HCT116 (cell line): ENCODE results near the gene ASAP3. TPM values are rescaled to one million over a fixed set of nuclear protein-coding genes. Genes with fewer than 3 reads are reported as not detected.

Experiments
- ATAC-seq: fragments of 200-7000 bp; cut with Tn5 transposase; 2 replicates; pipeline ENCODE4 v1.9.1; 2020; ENCODE audit warnings: mild to moderate bottlenecking, moderate library complexity
- BruUV-seq: library from RNA; stranded (reverse); fragments of 400-500 nt; replicated peaks from 2 replicates; lab custom pipeline; 2021; lab: Mats Ljungman, UMichigan
- CTCF ChIA-PET: fragments of 300-600 bp; sonication (Branson Sonifier 250); formaldehyde crosslinking; loops from one replicate; lab custom pipeline; 2021; ENCODE audit warnings: antibody characterized with exemption; lab: Charles Lee
- POLR2A ChIA-PET: fragments of 300-600, 350-600 bp; sonication (Branson Sonifier 250); formaldehyde crosslinking; loops from one replicate; lab custom pipeline; 2021; ENCODE audit warnings: antibody characterized with exemption; lab: Charles Lee
- RAD21 ChIA-PET, 2 experiments: fragments of 300-600 bp; sonication (Branson Sonifier 250); formaldehyde crosslinking; loops; one replicate each; lab custom pipeline; 2023; ENCODE audit warnings: low total read pairs in 2 of 2; ENCODE audit not compliant: uncharacterized antibody in 2 of 2, unreplicated experiment in 2 of 2, low non-redundant PET in 1 of 2; lab: Charles Lee
- DNase-seq: peaks from one replicate; pipeline ENCODE4 v3.0.0-alpha.2; 2010; ENCODE audit warnings: low read depth, low spot score
- H2AFZ ChIP-seq: fragments of 200-600 bp; shearing (Covaris generic), sonication (generic); 2 replicates; pipeline ENCODE4 v1.6.1; 2017; ENCODE audit warnings: low read depth, mixed run types, mixed read lengths, antibody characterized with exemption, low read length; ENCODE audit not compliant: poor library complexity, severe bottlenecking
- H3K27ac ChIP-seq: 2 replicates; pipeline ENCODE4 v1.5.1; 2012; ENCODE audit warnings: low read depth, low read length
- H3K27me3 ChIP-seq: fragments of 200-600 bp; sonication (generic); 2 replicates; pipeline ENCODE4 v1.6.1; 2016; ENCODE audit warnings: mixed run types, low read length, mixed read lengths; ENCODE audit not compliant: insufficient read depth
- H3K36me3 ChIP-seq, 2 experiments: fragments of 200-500 bp in 1 of 2; fragments of 200-600 bp in 1 of 2; sonication (Bioruptor generic) in 1 of 2; sonication (generic) in 1 of 2; 2 replicates each; pipeline versions ENCODE4 v1.5.1 to v1.6.1; 2014 to 2016; ENCODE audit warnings: low read length in 2 of 2, inconsistent platforms in 1 of 2, mixed read lengths in 1 of 2, mixed run types in 1 of 2; ENCODE audit not compliant: insufficient read depth in 2 of 2, control insufficient read depth in 1 of 2
- H3K4me1 ChIP-seq, 2 experiments: fragments of 200-600 bp in 1 of 2; sonication (generic) in 1 of 2; 2 replicates each; pipeline versions ENCODE4 v1.5.1 to v1.6.1; 2012 to 2017; ENCODE audit warnings: low read length in 2 of 2, inconsistent platforms in 1 of 2, mild to moderate bottlenecking in 1 of 2, mixed read lengths in 1 of 2, mixed run types in 1 of 2, moderate library complexity in 1 of 2; ENCODE audit not compliant: insufficient read depth in 2 of 2, control insufficient read depth in 1 of 2
- H3K4me2 ChIP-seq: fragments of 200-600 bp; sonication (generic); 2 replicates; pipeline ENCODE4 v1.6.1; 2017; ENCODE audit warnings: mixed run types, low read length, mixed read lengths
- H3K4me3 ChIP-seq, 2 experiments: fragments of 200-600 bp in 1 of 2; sonication (generic) in 1 of 2; replicated peaks in 1 of 2; 2 replicates each; pipeline ENCODE4 v1.5.1; 2011 to 2016; ENCODE audit warnings: low read length in 2 of 2, control low read depth in 1 of 2, low read depth in 1 of 2, mild to moderate bottlenecking in 1 of 2, mixed read lengths in 1 of 2, mixed run types in 1 of 2
- H3K79me2 ChIP-seq: fragments of 200-600 bp; sonication (generic); 2 replicates; pipeline ENCODE4 v1.6.1; 2017; ENCODE audit warnings: mild to moderate bottlenecking, mixed run types, low read length, moderate library complexity, mixed read lengths; ENCODE audit not compliant: insufficient read depth
- H3K9ac ChIP-seq: fragments of 200-600 bp; sonication (generic); 2 replicates; pipeline ENCODE4 v1.6.1; 2016; ENCODE audit warnings: low read length, mixed read lengths
- H3K9me2 ChIP-seq: fragments of 200-600 bp; sonication (generic), shearing (Covaris generic); 2 replicates; pipeline ENCODE4 v1.6.1; 2017; ENCODE audit warnings: mixed run types, mild to moderate bottlenecking, moderate library complexity; ENCODE audit not compliant: insufficient read depth
- H3K9me3 ChIP-seq, 2 experiments: fragments of 200-500 bp in 1 of 2; fragments of 200-600 bp in 1 of 2; sonication (Bioruptor generic) in 1 of 2; sonication (generic) in 1 of 2; 2 replicates each; pipeline ENCODE4 v1.6.1; 2014 to 2017; ENCODE audit warnings: low read length in 2 of 2, mixed read lengths in 2 of 2, inconsistent platforms in 1 of 2, low read depth in 1 of 2, mild to moderate bottlenecking in 1 of 2, mixed run types in 1 of 2, moderate library complexity in 1 of 2; ENCODE audit not compliant: control insufficient read depth in 1 of 2, insufficient read depth in 1 of 2
- H4K20me1 ChIP-seq: fragments of 200-600 bp; sonication (generic), shearing (Covaris generic); 2 replicates; pipeline ENCODE4 v1.6.1; 2017; ENCODE audit warnings: mixed run types, mild to moderate bottlenecking, moderate library complexity; ENCODE audit not compliant: insufficient read depth
- EGR1 ChIP-seq: IDR thresholded peaks from 2 replicates; pipeline ENCODE4 v1.6.1; 2012; ENCODE audit warnings: low read depth
- ELF1 ChIP-seq: IDR thresholded peaks from 2 replicates; pipeline ENCODE4 v1.6.1; 2012; ENCODE audit warnings: low read depth, borderline replicate concordance
- FOSL1 ChIP-seq: IDR thresholded peaks from 2 replicates; pipeline ENCODE4 v1.6.1; 2012; ENCODE audit warnings: low read depth
- JUND ChIP-seq: IDR thresholded peaks from 2 replicates; pipeline ENCODE4 v1.6.1; 2012
- POLR2A ChIP-seq: IDR thresholded peaks from 2 replicates; pipeline ENCODE4 v1.7.0; 2011; ENCODE audit warnings: borderline replicate concordance; ENCODE audit not compliant: insufficient read depth, insufficient read length; ENCODE audit errors: extremely low read depth
- RAD21 ChIP-seq: IDR thresholded peaks from 2 replicates; pipeline ENCODE4 v1.6.1; 2012; ENCODE audit warnings: low read depth, mild to moderate bottlenecking
- REST ChIP-seq: IDR thresholded peaks from 2 replicates; pipeline ENCODE4 v1.6.1; 2012; ENCODE audit warnings: low read depth
- SIN3A ChIP-seq: IDR thresholded peaks from 2 replicates; pipeline ENCODE4 v1.6.1; 2012; ENCODE audit warnings: low read depth
- SP1 ChIP-seq: IDR thresholded peaks from 2 replicates; pipeline ENCODE4 v1.6.1; 2012; ENCODE audit warnings: low read depth
- TCF7L2 ChIP-seq: IDR thresholded peaks from 2 replicates; pipeline ENCODE4 v1.7.0; 2011; ENCODE audit warnings: borderline replicate concordance, inconsistent platforms; ENCODE audit not compliant: insufficient read depth, insufficient read length; ENCODE audit errors: extremely low read depth
- YY1 ChIP-seq: IDR thresholded peaks from 2 replicates; pipeline ENCODE4 v1.6.1; 2011; ENCODE audit warnings: low read length, low read depth, moderate library complexity, mild to moderate bottlenecking; ENCODE audit not compliant: insufficient replicate concordance; ENCODE audit errors: extremely low read depth
- ZFX ChIP-seq: fragments of 450-650 bp; IDR thresholded peaks from 2 replicates; pipeline ENCODE4 v1.6.1; 2017
- intact Hi-C: fragments of 100-400 bp; cut with micrococcal nuclease; formaldehyde crosslinking; loops from 2 replicates; pipeline ENCODE4 v1.10.0; 2022
- total RNA-seq: library from RNA; stranded (reverse); gene quantifications from one replicate; pipeline ENCODE4 v1.2.1, GENCODE V29; 2021; ENCODE audit not compliant: unreplicated experiment

The ASAP3 gene
- total RNA-seq, 1 experiment from 2014 or later: 19.7 TPM

DNA sequence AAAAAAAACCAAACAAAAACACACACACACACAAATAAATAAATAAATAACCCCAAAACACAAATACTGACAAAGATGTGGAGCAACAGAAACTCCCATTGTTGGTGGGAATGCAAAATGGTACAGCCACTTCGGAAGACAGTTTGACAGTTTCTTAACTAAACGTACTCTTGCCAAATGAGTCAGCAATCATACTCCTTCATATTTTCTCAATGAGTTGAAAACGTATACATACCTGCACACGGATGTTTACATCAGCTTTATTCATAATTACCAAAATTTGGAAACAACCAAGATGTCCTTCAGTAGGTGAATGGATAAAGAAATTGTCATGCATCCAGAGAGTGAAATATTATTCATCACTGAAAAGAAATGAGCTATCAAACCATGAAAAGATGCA is 23.5 kb downstream of the ASAP3 start:
- no peaks in the 10 kb centered on the region for H3K27me3 ChIP-seq
- no peaks in the 10 kb centered on the region for H3K9me3 ChIP-seq
- no TSS peak for BruUV-seq
- H3K36me3 ChIP-seq: no peaks in the 10 kb centered on the region
- no peak overlapping the region for H2AFZ ChIP-seq
- H3K4me2 ChIP-seq: no peak overlapping the region
- H4K20me1 ChIP-seq: no peaks in the 10 kb centered on the region
- no peaks in the 10 kb centered on the region for H3K79me2 ChIP-seq
- ChIA-PET POLR2A (no interaction called here), CTCF (no interaction called here), RAD21 (no interaction called here)
- intact Hi-C loops: no loop called here
- no peaks in the 10 kb centered on the region for H3K4me1 ChIP-seq
- no peak overlapping the region for H3K27ac ChIP-seq
- no peak for TF ChIP-seq POLR2A
- no peak for TF ChIP-seq JUND
- no peak for TF ChIP-seq TCF7L2
- TF ChIP-seq SP1: no peak
- no peak for TF ChIP-seq SIN3A
- no peak for TF ChIP-seq RAD21
- no peak for TF ChIP-seq ZFX
- no peak for TF ChIP-seq ELF1
- no peak for TF ChIP-seq REST
- no peak for TF ChIP-seq EGR1
- TF ChIP-seq YY1: no peak
- no peak for TF ChIP-seq FOSL1
- DNase-seq: no peak
- no peak overlapping the region for H3K9ac ChIP-seq
- H3K9me2 ChIP-seq: no peaks in the 10 kb centered on the region
- H3K4me3 ChIP-seq: no peak overlapping the region
- no peak for ATAC-seq
